ENCODE measurements around the gene ZC3H12A.

ZC3H12A gene

DNA sequence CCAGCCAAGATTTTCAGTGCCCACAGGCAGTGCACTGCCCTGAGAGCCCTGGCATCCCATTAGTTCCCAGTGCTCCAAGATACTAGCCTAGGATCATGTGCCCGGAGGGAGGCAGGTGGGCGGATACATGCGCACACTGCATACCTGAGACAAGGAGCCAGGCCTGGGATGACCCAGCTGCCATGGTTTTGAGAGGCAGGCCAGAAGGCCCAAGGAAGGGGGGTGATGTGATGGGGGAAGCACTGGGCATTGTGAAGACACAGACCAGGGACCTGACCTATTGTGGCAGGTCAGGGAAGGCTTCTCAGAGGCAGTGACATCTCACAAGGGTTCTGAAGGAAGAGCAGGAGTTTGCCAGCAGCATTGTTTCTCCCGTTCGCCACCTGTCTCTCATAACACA lies 3.6 kb downstream of the ZC3H12A start:
- no peak for DNase-seq (ENCODE audit: low read depth in 1 of 2, low spot score in 1 of 2)

DNA sequence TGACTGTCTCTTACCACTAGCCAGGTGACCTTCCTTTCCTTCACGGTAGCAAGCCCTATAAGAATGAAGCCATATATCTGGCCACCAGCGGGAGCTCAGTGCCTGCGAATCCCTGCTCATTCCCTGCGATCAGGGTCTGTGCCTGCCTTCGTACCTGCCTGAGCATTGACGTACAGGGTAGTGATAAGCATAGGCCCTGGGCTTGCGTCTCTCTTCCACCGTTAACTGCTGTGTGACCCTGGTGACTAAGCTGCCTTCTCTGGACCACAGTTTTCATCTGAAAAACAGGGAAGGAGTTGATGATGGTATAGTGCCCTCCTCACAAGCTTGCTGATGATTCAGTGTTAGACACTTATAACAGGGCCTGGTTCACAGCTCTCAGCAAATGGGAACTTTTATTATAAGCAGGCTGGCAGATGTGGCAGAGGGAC lies 4.1 kb downstream of the ZC3H12A start:
- peak in 1 of 2 donors; percentile 72 for DNase-seq (ENCODE audit: low read depth in 1 of 2, low spot score in 1 of 2)

DNA sequence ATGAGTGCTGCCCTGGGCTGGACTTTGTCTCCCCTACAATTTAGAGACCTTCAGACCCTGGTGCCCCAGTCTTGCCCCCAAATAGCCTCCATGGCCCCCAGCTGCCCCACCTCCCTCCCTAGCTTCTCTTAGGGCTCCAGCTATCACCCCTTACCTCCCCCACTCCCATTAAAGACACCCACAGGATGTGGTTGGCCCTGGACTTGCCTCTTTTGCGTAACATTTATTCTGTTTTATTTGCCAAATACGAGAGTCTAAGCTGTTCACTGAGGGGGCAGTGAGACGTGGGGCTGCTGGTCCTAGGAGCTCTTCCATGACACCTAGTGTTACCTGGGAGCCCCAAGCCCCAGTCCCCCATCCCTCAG lies 4.5 kb downstream of the ZC3H12A start:
- peak in 1 of 2 donors; percentile 33 for DNase-seq (ENCODE audit: low read depth in 1 of 2, low spot score in 1 of 2)

DNA sequence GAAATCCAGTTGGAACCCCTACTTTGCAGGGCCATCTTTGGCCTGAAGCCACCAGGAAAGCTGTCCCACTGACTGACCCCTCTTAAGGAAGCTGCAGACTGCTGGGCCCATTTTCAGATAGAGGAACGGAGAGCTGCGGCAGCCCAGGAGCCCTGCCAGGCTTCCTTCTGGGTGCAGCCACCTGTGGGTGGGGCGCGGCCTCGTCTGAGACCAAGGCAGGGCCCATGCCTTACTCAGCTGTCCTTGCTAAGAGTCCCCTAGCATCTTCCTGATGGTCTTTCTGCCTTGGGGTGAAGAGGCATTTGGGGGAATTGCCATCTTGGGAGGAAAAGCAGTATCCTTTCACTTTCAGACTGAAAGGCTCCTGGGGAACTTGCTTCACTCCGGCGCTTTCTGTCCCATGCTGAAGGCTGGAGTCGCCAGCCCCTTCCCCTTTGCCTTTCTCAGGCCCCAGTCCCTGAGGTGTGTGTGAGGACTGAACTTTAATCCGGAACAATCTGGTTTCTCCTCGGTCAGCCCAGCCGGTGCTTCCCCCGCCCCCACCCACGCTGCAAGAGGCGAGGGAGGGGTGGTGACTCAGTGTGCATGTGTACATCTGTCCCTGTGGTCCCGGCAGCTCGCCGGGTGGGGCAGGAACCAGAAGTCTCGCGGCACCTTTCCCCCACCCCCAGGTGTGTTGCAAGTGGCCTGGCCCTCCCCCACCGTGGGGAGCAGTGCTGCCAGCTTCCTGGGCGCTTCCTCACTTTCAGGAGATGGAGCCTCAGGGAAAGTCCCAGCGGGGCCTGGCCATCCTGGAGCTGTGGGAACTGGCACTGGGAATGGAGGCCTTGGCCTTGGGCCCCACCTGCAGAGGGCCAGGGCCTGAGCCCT lies 5.1 kb downstream of the ZC3H12A start:
- DNase-seq (ENCODE audit: low read depth in 1 of 2, low spot score in 1 of 2): peak; percentile 80 to 91

DNA sequence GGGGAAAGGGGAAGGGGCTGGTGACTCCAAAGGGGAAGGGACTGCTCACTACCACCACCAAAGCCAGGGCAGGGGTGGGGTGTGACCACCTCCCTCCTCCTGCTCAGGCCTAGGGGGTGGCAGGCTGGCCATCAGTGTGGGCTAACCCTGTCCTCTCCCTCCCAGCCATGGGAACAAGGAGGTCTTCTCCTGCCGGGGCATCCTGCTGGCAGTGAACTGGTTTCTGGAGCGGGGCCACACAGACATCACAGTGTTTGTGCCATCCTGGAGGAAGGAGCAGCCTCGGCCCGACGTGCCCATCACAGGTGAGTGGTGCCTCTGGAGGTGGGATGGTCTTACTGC lies 5.7 kb downstream of the ZC3H12A start:
- no peak for DNase-seq (ENCODE audit: low read depth in 1 of 2, low spot score in 1 of 2)

GRCh38 chr1:37480581-37481288 lies 6.4 kb downstream of the ZC3H12A start:
- no peak for DNase-seq (ENCODE audit: low read depth in 1 of 2, low spot score in 1 of 2)

DNA sequence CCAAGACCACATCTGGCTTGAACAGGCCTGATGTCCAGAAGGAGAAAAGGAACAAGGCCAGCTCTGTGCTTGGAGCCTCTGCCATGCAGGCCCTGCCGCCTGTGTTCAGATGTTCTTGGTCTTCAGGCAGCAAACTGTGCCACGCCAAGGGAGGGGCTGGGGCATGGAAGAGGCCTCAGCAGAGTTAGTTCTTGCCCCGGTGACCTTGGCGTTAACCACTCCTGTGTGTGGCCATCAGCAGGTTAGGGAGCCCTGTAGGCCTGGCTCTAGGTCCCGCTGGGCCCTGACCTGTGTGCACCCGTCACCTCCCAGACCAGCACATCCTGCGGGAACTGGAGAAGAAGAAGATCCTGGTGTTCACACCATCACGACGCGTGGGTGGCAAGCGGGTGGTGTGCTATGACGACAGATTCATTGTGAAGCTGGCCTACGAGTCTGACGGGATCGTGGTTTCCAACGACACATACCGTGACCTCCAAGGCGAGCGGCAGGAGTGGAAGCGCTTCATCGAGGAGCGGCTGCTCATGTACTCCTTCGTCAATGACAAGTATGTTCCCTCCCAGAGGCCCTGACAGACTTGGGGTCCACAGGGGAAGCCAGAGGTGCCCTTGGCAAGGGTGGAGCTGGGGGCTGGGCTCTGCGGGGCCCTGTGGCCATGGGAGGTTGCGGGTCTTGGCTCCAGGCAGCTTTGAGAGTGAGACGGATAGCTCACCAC lies 7.1 kb downstream of the ZC3H12A start:
- no peak for DNase-seq (ENCODE audit: low read depth in 1 of 2, low spot score in 1 of 2)

DNA sequence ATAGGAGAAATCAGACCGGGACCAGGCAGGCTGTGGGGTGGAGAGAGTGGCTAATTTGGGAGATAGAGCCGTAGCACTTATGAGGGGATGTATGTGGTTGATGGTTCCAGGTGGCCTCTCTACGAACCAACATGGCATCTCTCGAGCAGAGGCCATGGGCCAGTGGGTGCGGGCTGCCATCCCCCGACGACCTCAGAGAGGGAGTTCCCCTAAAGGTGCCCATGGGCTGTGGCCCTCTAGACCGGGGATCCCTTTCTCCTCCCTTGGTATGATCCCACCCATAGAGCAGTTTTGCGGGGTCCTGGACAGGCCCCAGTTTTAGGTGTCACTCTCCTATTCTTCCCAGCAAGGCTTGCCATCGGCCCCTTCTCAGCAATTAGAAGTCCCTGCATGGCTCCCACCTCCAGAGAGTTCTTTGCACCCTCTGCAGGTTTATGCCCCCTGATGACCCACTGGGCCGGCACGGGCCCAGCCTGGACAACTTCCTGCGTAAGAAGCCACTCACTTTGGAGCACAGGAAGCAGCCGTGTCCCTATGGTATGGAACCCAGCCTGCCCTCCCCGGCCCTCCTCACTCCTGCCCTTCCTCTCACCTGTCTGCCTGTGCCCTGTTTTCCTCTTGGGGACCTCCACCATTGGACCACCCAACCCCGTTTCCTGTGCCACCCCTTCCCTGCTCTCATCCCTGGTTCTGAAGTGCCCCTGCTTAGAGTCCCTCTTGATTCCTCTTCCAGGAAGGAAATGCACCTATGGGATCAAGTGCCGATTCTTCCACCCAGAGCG lies 7.8 kb downstream of the ZC3H12A start:
- no peak for DNase-seq (ENCODE audit: low read depth in 1 of 2, low spot score in 1 of 2)

DNA sequence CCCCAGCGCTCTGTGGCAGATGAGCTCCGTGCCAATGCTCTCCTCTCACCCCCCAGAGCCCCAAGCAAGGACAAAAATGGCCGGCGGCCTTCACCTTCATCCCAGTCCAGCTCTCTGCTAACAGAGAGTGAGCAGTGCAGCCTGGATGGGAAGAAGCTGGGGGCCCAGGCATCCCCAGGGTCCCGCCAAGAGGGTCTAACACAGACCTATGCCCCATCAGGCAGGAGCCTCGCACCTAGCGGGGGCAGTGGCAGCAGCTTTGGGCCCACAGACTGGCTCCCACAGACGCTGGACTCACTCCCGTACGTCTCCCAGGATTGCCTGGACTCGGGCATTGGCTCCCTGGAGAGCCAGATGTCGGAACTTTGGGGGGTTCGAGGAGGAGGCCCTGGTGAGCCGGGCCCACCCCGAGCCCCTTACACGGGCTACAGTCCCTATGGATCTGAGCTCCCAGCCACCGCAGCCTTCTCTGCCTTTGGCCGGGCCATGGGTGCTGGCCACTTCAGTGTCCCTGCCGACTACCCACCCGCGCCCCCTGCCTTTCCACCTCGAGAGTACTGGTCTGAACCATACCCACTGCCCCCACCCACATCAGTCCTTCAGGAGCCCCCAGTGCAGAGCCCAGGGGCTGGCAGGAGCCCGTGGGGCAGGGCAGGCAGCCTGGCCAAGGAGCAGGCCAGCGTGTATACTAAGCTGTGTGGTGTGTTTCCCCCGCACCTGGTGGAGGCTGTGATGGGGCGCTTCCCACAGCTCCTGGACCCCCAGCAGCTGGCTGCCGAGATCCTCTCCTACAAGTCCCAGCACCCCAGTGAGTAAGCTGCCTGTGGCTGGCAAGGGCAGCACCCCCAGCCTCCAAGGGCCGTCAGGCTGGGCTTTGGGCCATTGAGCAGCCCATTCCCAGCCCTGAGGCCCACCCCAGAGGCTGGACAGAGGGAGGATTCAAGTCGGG lies 8.7 kb downstream of the ZC3H12A start:
- no peak for DNase-seq (ENCODE audit: low read depth in 1 of 2, low spot score in 1 of 2)

GRCh38 chr1:37483785-37484184 lies 9.4 kb downstream of the ZC3H12A start:
- DNase-seq (ENCODE audit: low read depth in 1 of 2, low spot score in 1 of 2): no peak

DNA sequence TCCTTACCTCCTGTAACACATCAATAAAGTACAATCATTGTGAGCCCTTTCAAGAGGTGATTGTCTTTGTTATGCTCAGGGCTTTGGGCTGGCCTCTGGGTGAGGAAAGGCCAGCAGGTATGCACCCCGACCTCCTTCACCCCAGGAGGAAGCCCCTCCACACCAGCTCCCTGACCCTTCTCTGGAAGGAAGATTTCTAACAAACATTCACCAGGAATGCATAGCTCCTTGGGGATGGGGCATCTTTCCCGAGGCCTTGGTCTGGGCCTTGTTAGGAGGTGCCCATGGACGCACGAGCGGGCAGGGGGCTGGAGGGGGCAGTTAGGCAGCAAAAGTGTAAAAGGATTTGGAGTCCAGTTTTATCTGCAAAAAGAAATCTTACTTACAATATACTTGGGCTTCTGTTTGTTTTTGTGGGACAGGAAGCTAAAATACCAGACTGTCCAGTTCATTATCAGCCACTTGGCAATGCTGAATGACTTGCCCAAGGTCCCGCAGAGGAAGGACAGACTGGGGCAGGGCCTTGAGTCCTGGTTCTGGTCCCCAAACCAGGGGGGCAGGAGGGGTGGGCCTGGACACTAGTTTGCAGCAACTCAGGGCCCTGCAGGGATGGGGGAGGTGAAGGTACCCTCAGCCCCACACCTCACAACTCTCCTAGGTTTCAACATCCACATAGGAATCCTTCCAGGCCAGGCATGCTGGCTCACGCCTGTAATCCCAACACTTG lies 10.1 kb downstream of the ZC3H12A start:
- no peak for DNase-seq (ENCODE audit: low read depth in 1 of 2, low spot score in 1 of 2)

DNA sequence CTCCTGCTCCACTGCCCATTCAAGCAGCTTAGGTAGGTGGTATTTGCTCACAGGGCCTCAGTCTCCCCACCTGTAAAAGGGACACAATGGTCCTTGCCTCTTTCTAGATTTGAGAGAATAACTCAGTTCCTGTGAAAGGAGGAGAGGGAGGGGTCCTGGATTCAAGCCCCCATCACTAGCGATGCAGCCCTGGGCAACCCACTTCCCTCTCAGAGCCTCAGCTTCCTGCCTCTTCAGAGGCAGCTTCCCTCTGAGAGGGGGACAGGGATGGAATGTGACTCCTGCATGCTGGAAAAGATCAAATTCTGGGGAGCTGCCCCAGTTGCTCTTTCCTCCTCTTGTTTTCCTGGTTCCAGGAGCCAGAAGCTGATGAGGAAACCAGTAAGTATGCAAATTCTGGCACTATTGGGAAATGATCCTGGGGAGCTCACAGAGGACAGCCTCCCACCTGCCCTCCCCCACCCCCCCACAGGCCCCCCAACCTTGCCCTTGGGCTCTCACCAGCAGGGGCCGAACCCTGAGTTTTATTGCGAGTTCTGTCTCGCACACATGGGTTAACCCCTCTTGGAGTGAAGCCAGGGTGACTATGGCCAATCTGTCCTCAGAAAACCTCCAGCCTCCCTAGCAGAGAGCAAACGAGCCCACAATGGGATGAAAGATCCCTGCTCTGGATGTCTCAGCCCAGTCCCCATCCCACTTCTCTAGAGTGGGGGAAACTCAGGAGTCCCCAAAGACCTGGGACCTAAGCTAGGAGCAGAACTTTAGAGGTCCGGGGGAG lies 11.7 kb downstream of the ZC3H12A start:
- no peak for DNase-seq (ENCODE audit: low read depth in 1 of 2, low spot score in 1 of 2)

GRCh38 chr1:37486680-37487618 lies 12.6 kb downstream of the ZC3H12A start:
- peak; percentile 69 for DNase-seq (ENCODE audit: low read depth in 1 of 2, low spot score in 1 of 2)

DNA sequence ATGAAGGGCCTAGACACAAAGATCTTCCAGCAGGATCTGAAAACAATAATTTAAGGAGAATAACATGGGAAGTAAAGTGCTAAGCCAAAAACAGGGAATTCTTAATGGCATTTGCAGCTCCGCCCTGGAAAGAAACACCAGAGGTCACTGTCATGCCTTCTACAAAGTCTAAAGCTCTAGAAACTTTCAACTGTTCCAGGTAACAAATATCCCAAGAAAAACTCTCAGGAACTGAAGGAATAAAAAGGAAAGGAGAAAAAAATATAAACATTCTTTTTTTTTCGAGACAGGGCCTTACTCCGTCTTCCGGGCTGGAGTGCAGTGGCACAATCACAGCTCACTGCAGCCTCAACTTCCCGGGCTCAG lies 13.2 kb downstream of the ZC3H12A start:
- no peak for DNase-seq (ENCODE audit: low read depth in 1 of 2, low spot score in 1 of 2)

GRCh38 chr1:37493336-37494098 lies 19.1 kb downstream of the ZC3H12A start:
- DNase-seq (ENCODE audit: low read depth in 1 of 2, low spot score in 1 of 2): no peak

GRCh38 chr1:37495875-37496274 lies 21.5 kb downstream of the ZC3H12A start:
- no peak for DNase-seq (ENCODE audit: low read depth in 1 of 2, low spot score in 1 of 2)

- DNase-seq (ENCODE audit: low read depth in 1 of 2, low spot score in 1 of 2): no peak
These were observed 23.5 kb downstream of the ZC3H12A start for GRCh38 chr1:37497832-37498231.
